Fibroblast of skin of abdomen (primary cell): Measurements from ENCODE around the gene PRR11.
"Not testable (repeated sequence)": the region's sequence is repeated elsewhere in the genome, so short reads cannot be mapped to it uniquely, and the experiment has no call there.

ENCODE experiments used
- DNase-seq: peaks from one replicate; pipeline ENCODE4 v3.0.0-alpha.2; 2013

Gene PRR11

DNA sequence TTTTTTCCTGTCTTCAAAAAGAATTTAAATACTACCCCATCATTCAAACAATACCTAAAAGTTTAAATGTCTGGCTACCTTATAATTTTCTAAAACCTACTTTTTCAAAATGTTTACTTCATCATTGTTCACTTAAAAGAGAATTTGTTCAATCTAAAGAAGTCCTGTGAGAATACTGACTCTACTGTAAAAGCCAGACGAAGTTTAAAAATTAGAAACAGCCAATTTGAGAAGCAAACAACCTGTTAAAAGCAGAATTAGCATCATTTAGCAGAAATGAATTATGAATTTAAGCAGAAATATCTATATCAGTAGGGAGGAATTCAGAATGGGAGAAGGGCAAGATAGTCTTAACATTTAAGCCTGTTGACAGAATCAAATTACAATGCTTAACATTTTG, 2.6 kb upstream of the PRR11 start:
- no peak for DNase-seq

DNA sequence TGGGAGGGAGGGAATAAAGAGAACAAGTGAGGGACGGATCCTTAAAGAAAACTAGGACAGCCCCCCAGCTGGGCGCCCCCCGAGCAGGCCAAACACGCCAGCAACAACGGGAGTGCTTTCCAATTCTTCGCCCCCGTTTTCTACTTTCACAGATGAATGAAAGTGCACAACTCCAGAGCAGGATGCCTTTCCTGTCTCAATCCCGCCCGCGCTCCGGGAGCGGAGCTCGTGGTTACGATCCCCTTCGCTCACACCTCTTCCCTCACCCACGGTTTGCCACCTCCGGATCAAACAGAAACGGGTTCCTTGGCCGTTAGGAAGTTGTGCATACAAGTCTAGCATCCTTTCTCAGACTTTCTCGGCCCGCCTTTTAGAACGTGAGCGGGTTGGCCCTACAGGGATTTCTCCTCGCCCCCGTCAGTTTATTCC, 1.2 kb upstream of the PRR11 start:
- peak; percentile 52 for DNase-seq

DNA sequence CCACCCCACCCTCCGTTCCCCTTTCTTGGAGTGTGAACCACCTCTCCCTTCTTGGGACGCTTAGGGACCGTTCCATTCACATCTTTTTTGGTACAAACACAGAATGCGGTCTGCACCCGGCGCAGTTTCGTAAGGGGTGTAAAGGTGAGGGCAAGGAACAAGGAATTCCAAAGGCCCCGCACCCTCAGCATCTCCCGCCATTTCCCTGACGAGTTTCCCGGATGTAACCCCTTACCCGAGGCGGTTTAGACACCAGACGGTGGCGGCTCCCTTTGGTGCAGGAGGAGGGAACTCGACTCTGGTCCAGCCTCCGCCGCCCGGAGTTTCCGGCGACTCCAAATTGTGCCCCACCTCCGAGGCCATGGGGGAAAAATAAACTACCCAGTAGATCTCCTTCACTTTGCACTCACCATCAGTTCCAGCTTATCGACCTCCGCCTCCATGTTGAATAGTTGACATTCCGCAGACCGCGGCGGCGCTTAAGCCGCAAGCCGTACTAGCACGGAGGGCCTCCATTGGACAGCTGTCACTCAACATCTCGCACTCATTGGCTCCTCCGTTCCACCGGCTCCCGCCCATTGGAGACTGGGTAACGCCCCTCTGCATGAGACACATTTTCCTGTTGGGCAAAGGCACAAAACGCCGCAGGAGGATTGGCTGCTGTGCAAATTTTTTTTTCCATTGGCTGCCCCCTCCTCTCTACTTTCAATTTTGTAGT, 666 bp upstream of the PRR11 start, which contains the start of gene SKA2:
Gene SKA2 (minus strand): TSS at position 466 of the 718 bp plus-strand sequence. CDS start 23 bp downstream, at position 443.
- DNase-seq, result peak; percentile 100

DNA sequence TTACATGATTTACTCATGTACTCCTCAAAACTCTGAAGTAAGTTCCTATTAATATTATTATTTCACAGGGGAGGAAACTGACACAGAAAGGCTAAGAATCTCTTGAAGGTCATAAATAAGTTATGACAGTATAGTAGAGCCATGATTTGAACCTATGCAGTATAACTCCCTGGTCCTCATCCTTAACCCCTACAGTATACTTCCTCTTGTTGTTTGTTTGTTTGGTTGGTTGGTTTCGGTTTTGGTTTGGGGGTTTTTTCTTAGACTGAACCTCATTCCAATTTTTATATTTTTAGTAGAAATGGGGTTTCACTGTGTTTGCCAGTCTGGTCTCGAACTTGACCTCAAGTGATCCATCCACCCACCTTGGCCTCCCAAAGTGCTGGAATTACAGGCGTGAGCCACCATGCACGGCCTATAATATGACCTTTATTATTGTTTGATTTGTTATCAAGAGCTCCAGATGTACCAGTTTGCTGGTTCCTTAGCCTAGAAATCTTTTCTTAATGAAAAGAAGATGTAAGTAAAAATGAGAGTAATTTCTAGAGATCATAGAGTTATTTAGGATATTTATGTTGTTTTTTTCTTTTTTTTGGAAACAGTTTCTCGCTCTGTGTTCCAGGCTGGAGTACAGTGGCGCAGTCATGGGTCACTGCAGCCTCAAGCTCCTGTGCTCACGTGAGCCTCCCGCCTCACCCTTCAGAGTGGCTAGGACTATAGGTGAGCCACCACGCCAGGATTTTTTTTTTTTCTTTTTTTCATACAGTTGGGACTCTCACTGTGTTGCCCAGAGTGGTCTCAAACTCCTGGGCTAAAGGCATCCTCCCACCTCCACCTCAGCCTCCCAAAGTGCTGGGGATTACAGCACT, 4.8 kb downstream of the PRR11 start:
- DNase-seq, result no peak

DNA sequence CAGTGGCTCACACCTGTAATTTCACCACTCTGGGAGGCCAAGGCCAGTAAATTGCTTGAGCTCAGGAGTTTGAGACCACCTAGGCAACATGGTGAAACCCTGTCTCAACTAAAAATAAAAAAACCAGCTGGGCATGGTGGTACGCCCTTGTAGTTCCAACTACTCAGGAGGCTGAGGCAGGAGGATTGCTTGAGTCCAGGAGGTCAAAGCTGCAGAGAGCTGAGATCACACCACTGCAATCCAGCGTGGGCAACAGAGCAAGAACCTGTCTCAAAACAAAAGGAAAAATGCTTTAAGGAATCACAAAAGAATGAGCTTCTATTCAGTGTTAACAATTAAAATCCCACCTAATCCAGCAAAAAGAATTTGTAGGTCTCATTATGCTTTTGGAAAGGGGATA, 5.9 kb downstream of the PRR11 start:
- no peak for DNase-seq

DNA sequence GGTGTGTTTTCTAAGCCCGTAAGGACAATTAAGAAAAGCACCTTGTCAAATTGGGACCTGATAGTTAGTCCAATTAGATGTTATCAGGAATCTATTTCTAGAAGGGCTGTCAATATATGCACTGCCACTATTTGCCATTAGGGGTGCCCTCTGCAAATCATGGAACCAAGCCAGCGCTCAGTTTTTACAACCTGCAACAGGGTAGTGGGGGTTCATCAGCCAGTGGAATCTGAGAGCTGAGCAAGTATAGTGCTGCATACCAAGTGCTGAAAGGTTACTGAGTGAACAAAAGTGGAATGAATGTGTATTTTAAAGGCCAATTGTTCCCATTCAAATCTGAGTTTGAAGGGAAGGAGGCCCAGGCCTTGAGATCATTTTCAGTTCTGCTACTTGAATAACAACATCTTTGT, 10.4 kb downstream of the PRR11 start:
- peak; percentile 64 for DNase-seq

DNA sequence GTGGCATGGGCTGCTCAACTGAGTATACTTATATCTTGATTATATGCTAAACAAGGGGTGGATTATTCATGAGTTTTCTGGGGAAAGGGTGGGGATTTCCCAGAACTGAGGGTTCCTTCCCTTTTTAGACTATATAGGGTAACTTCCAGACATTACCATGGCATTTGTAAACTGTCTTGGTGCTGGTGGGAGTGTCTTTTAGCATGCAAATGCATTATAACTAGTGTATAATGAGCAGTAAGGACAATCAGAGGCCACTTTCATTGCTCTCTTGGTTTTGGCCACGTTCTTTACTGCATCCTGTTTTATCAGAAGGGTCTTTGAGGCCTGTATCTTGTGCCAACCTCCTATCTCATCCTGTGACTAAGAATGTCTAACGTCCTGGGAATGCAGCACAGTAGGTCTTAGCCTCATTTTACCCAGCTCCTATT, 12.0 kb downstream of the PRR11 start:
- DNase-seq, result no peak

DNA sequence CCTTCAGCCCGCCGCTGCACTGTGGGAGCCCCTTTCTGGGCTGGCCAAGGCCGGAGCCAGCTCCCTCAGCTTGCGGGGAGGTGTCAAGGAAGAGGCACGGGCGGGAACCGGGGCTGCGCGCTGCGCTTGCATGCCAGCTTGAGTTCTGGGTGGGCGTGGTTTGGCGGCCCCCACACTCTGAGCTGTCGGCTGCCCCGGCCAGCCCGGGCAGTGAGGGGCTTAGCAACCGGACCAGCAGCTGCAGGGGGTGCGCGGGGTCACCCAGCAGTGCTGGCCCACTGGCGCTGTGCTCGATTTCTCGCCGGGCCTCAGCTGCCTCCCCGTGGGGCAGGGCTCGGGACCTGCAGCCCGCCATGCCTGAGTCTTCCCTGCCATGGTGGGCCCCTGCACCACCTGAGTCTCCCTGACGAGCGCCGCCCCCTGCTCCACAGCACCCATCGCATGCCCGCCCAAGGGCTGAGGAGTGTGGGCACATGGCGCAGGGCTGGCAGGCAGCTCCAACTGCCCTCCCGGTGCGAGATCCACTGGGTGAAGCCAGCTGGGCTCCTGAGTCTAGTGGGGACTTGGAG, 17.0 kb downstream of the PRR11 start:
- DNase-seq, result no peak

DNA sequence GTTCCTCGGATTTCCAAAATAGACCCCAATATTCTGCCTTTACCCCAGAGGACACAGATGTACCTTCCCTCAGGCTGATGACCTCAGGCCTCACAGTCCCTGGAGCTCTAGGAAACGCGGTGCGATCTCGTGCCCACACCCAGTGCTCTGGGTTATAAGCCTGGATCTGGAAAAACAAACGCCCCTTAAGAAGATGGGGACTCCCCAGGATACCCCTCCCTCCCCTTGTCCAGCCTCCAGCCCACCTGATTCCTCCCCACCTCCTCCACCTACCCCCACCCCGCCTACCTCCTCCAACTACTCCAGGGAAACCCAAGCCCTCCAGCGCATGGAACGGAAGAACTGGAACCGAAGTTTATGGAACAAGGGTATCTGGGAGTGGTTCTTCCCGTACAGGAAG, 19.1 kb downstream of the PRR11 start:
- DNase-seq, result no peak

DNA sequence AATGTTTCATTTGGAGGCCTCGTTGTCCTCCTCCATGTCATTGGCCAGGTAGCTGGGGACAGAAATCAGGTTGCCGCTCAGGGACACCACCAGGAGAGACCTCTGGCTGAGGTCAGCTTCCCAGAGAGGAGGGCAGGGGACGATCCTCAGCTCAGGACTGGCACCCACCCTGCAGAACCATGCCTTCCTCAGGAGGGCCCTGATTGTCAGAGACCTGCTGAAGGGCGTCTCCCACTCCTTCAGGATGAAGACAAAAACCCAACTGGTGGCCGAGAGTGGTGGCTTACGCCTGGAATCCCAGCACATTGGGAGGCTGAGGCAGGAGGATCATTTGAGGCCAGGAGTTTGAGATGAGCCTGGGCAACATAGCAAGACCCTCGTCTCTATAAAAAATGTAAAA, 19.5 kb downstream of the PRR11 start:
- no peak for DNase-seq

DNA sequence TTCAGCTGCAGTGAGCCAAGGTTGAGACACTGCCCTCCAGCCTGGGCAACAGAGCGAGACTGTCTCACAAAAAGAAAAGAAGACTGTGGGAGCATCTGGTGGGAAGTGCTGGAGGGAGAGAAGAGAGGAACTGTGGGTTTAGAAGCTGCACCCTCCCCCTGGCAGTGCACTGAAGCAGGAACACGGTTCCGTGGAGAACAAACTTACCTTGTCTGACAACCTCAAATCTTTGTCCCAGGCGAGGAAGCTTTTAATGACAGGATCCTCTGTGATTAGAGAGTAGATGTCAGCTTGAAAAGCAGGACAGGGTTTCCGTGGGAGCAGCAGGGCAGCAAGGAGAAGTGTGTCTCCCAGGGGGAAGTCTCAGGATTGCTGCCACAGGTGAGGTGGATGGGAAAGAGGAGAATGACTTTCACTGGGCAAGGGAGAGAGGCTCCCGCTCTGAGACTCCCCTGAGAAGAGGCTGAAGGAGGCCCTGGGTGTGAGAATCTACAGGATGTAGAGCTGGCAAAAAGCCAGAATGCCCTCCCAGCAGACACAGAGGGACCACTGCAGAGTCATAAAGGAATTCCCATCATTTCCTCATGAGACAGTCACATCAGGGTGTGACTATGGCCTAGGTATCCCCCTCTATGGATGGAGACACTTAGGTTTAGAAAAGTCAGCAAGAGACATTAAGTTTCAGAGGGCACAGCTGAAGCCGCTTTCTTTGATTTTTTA, 22.9 kb downstream of the PRR11 start:
- peak; percentile 8 for DNase-seq

DNA sequence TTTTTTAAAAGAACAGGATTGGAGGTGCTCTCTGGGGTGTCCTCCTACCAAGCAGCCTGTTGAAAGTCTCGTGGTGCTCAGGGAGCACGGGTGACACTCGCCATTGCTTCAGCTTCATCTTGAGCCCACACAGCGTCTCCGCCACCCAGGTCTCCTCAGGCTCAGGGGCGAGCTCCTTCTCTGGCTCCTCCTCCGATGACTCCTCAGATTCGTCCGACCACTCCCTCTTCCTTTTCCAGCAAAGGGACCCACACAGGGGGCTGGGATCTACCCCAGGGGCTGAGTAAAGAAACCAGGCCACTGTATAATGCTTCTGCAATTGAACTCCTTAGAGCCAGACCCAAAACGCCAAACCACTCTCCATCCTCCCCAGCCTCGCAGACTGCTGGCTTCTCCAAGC, 24.1 kb downstream of the PRR11 start:
- not testable (repeated sequence) for DNase-seq

DNA sequence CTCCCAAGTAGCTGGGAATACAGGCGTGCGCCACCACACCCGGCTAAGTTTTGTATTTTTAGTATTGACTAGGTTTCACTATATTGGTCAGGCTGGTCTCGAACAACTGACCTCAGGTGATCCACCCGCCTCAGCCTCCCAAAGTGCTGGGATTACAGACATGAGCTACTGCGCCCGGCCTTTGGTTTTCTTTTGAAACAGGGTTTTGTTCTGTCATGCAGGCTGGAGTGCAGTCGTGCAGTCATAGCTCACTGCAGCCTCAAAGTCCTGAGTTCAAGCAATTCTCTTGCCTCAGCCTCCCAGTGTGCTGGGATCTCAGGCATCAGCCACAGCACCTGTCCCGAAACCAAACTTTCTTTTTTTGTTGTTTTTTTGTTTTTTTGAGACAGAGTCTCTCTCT, 25.1 kb downstream of the PRR11 start:
- DNase-seq, result no peak

DNA sequence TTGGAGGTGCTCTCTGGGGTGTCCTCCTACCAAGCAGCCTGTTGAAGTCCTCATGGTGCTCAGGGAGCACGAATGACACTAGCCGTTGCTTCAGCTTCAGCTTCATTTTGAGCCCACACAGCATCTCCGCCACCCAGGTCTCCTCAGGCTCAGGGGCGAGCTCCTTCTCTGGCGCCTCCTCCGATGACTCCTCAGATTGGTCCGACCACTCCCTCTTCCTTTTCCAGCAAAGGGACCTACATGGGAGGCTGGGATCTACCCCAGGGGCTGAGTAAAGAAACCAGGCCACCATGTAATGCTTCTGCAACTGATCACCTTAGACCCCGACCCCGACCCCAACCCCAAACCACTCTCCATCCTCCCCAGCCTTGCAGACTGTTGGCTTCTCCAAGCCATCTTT, 25.9 kb downstream of the PRR11 start:
- no peak for DNase-seq

DNA sequence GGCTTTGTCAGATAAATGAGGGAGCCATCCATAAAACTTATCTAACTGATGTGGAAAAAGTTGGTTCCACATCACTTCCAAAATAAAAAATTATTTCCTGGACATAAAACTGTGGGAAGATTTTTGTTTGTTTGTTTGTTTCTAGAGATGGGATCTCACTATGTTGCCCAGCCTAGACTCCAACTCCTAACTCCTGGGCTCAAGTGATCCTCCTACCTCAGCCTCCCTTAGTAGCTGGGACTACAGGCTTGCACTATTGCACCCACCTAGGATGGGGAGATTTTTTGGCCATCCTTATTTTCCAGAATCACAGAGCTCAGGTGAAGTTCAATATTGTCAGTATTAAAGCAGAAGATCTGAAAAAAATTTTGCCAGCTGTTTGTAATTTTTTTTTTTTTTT, 30.5 kb downstream of the PRR11 start:
- DNase-seq, result no peak

DNA sequence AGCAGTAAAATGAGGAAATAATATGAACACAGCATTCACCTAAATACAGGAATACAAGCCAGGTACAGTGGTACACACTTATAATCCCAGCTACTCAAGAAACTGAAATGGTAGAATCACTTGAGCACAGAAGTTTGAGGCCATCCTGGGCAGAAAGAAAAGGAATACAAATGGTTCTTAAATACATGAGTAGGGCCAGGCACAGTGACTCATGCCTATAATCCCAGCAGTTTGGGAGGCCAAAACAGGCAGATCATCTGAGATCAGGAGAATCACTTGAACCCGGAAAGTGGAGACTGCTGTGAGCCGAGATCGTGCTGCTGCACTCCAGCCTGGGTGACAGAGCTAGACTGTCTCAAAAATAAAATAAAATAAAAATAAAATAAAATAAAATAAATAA, 31.3 kb downstream of the PRR11 start:
- DNase-seq, result no peak

DNA sequence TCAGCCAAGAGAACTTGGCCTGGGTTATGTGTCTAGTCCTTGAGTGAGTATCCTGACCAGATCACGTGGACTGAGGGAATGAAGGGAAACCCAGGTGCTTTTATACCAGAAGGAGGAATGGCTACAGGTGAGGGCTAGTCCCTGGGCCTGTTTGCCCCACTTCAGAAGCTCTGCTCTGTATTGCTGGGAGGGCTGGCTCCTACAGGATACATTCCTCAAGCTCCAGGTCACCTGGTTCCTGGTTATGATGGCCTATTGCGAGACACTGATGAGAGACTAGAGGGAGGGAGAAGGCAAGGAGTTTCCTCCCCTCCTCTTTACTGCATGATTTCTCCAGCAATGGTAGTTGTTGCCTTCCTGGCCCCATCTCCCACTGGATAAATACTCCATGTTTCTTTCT, 35.3 kb downstream of the PRR11 start:
- no peak for DNase-seq

DNA sequence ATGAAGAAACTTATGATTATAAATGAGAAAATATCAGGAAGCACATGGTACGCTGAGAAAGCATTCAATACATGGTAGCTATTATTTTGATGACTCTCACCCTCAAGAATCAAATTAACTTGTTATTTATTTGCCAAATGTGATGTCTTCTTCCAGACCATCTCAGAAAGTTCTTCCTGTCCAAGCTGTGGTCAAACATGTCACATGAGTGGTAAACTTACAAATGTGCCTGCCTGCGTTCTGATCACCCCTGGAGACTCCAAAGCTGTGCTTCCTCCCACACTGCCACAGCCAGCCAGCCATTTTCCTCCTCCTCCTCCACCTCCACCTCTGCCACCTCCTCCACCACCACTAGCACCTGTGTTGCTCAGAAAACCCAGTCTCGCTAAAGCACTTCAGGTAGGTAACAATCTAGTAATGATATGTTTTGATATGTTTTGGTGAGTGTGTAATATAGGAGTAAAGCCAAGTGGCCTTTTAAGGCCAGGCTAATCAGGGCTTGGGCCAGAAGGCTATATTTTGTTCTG, 37.9 kb downstream of the PRR11 start:
- no peak for DNase-seq

DNA sequence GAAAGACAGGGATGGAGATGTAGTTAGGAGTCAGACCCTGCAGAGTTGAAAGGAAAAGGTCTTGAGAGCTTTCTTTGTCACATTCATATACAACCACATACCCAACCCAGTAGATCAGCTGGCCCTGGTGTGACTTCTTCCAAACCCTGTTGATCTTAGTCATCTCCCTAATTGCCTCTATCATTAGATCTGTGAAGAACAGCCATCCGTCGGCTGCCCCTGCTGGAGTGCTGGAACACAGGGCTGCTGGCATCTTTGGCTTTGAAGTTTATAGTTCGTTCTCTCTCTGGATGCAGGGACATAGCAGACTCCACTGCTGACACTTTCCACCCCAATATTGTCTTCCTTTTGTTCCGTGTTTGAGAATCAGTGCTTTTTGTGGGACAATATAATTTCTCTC, 43.9 kb downstream of the PRR11 start:
- DNase-seq, result no peak

DNA sequence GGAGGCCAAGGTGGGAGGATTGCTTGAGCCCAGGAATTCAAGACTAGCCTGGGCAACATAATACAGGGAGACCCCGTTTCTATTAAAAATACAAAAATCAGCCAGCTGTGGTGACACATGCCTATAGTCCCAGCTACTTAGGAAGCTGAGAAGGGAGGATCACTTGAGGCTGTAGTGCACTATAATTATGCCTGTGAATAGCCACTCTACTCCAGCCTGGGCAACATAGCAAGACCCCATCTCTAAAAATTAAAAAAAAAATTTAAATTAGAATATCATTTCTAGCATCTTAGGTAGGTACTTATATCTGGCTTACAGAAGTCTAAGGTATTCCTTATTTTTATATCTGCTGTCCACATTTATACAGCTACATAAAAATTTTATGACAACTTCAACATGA, 46.8 kb downstream of the PRR11 start:
- DNase-seq, result no peak

DNA sequence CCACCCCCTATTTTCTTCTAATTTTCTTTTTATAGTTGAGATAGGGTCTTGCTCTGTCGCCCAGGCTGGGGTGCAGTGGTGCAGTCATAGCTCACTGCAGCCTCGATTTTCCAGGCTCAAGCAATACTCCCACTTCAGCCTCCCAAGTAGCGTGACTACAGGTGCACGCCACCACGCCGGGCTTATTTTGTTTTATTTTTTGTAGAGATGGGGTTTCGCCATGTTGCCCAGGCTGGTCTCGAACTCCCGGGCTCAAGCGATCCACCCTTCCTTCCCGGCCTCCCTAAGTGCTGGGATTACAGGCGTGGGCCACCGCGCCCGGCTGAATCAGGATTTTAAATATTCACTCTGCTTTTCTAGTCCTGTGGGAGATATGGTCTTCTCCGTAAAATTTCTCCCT, 63.8 kb downstream of the PRR11 start:
- DNase-seq, result no peak

DNA sequence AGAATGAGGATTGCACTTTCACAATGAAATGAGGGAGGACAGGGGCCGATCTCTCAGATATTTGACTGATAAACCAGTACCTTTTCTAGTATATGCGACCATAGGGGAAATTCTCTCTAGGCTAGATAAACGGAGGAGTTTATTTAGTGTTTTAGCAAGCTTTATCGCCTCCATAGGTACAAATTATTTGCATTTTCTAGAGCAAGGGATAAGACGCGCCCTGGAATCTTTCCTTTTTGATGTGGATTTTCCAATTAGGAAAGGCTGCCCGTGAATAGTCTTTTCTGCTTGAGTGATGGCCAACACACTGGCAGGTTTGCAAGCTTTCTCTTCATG, 64.4 kb downstream of the PRR11 start:
- no peak for DNase-seq
